ENCODE data around the gene SF1.

GRCh38 chr11:64715110-64715509, 63.2 kb downstream of the SF1 start:
- no peak for TF ChIP-seq EP300 (IDR thresholded peaks at IDR 0.05)
- no peak for TF ChIP-seq POLR2A (IDR thresholded peaks at IDR 0.05)

Data from upper lobe of left lung (tissue), 4 donors.